Measurements from ENCODE around the gene PAWR. TPM values are rescaled to one million over a fixed set of nuclear protein-coding genes. Genes with fewer than 3 reads are reported as not detected.

PAWR gene
- total RNA-seq, 1 experiment from 2014 or later: 176 TPM

- Histone ChIP-seq H3K27me3 (ENCODE audit: insufficient read depth, low read length) (no peaks in the 10 kb centered on the region), H4K91ac (ENCODE audit: insufficient read length, low read depth, low read length) (no peak overlapping the region), H3K56ac (ENCODE audit: insufficient read length, low read depth, low read length) (no peak overlapping the region), H3K23me2 (ENCODE audit: insufficient read length, low read depth, low read length, poor library complexity, severe bottlenecking) (no peaks in the 10 kb centered on the region), H3K4me2 (ENCODE audit: insufficient read depth, insufficient read length, low read length) (peak overlapping the region; percentile 12), H4K20me1 (ENCODE audit: control insufficient read depth, insufficient read depth, insufficient read length) (no peaks in the 10 kb centered on the region), H3K23ac (ENCODE audit: insufficient read length, low read depth, low read length) (no peak overlapping the region), H3K9ac (ENCODE audit: extremely low read depth, insufficient read length, low read length) (no peak overlapping the region), H2BK15ac (ENCODE audit: low read depth, low read length) (no peak overlapping the region), H2BK120ac (ENCODE audit: low read depth, low read length, poor library complexity, severe bottlenecking) (no peak overlapping the region), H3K4ac (ENCODE audit: low read depth, low read length) (no peak overlapping the region), H2BK12ac (ENCODE audit: insufficient read length, low read depth, low read length) (no peak overlapping the region), H3K79me1 (ENCODE audit: insufficient read depth, low read depth, low read length, poor library complexity, severe bottlenecking) (peaks cover 6% of the 10 kb centered on the region), H2AFZ (ENCODE audit: low read length) (no peak overlapping the region), H3K18ac (ENCODE audit: insufficient read length, low read depth, low read length) (no peak overlapping the region), H4K8ac (replicated peaks; ENCODE audit: insufficient read length, low read depth, low read length) (no peak overlapping the region), H2BK20ac (ENCODE audit: low read depth, low read length, poor library complexity, severe bottlenecking) (no peak overlapping the region), H3K27ac (ENCODE audit: insufficient read length, low read depth, low read length) (no peak overlapping the region), H3K9me3 (ENCODE audit: control insufficient read depth, low read depth, low read length) (no peaks in the 10 kb centered on the region), H4K5ac (ENCODE audit: insufficient read length, low read depth, low read length) (no peak overlapping the region), H2AK5ac (ENCODE audit: insufficient read length, low read length) (no peak overlapping the region), H3K4me1 (ENCODE audit: insufficient read depth, low read length) (peaks cover 2% of the 10 kb centered on the region; the same call in 1 of the 2 replicates), H3K14ac (ENCODE audit: insufficient read depth, low read length) (no peak overlapping the region), H3K79me2 (ENCODE audit: insufficient read depth, low read length) (peaks cover 22% of the 10 kb centered on the region; the same call in 1 of the 2 replicates), H2BK5ac (ENCODE audit: insufficient read length, low read length) (no peak overlapping the region), H3T11ph (ENCODE audit: low read length) (no peak overlapping the region)
- H3K9me3 Mint-ChIP-seq: peaks cover 4 to 14% of the 10 kb centered on the region in 2 experiments; a peak in 4 of 5 replicates
- H3K4me3 Mint-ChIP-seq: no peak overlapping the region
- H3K36me3 Mint-ChIP-seq (ENCODE audit: insufficient read depth in 1 of 3, low read depth in 3 of 3): peaks cover 11 to 19% (median 14%) of the 10 kb centered on the region in 3 experiments
- no peak for TF ChIP-seq CTCF (conservative IDR thresholded peaks at IDR 0.05)
- no peaks in the 10 kb centered on the region for H3K27me3 Mint-ChIP-seq (ENCODE audit: low read depth)
- H3K27ac Mint-ChIP-seq: peak overlapping the region in 1 of 3 experiments; percentile 92; a peak in 1 of 7 replicates
- DNase-seq: no peak
- WGBS (ENCODE audit: extremely low coverage, insufficient read length, low lambda C conversion rate): no CpG with 5 or more reads among the region's 2 CpGs
- H3K4me1 Mint-ChIP-seq: peaks cover 53 to 57% of the 10 kb centered on the region in 2 experiments
Observed at GRCh38 chr12:79643821-79644220, 46.9 kb downstream of the PAWR start.
